Measurements from ENCODE around the gene FAM168B.

The FAM168B gene

DNA sequence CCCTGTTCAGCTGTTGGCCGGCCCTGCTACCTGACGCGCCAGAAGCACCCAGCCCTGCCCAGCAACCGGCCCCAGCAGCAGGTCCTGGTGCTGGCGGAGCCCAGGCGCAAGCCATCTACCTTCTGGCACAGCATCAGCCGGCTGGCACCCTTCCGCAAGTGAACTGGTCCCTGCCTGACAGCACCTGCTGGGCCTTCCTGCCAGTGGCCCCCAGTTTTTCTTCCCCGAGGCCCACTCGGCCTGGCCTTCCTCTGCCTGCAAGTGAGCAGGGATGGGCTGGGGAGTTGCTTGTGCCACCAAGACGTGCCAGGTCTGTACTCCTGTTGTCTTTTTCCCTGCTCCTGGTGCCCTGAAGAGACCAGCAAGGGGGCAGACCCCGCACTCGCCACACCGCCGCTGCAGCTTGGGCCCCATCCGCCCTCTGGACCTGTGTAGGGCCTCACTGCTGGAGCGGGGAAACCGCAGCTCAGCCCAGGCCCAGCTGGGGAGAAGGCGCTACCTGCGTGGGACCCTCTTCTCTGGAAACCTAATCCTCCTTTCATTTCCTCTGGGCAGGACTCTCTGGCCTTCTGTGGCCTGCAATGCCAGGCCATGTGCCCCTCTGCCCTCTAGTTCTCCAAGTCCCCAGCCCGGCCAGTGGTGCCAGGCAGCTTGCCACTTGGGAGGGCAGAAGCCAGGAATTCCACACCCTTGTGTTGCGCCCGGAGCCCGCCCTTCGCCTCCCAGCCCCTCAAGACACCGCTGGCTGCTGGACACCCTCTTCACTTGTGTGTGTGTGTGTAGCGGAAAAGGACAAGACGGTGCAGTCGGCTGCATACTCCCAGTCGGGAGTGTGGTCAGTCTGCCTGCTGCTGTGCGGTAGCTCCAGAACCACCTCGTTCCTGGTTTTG lies 47.0 kb downstream of the FAM168B start:
- FAIRE-seq (no peak), DNase-seq (ENCODE audit: insufficient read length, low spot score) (peak; percentile 17)
- TF ChIP-seq, protein P1, sequence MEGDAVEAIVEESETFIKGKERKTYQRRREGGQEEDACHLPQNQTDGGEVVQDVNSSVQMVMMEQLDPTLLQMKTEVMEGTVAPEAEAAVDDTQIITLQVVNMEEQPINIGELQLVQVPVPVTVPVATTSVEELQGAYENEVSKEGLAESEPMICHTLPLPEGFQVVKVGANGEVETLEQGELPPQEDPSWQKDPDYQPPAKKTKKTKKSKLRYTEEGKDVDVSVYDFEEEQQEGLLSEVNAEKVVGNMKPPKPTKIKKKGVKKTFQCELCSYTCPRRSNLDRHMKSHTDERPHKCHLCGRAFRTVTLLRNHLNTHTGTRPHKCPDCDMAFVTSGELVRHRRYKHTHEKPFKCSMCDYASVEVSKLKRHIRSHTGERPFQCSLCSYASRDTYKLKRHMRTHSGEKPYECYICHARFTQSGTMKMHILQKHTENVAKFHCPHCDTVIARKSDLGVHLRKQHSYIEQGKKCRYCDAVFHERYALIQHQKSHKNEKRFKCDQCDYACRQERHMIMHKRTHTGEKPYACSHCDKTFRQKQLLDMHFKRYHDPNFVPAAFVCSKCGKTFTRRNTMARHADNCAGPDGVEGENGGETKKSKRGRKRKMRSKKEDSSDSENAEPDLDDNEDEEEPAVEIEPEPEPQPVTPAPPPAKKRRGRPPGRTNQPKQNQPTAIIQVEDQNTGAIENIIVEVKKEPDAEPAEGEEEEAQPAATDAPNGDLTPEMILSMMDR (IDR thresholded peaks at IDR 0.05; ENCODE audit: insufficient read depth, missing control alignments), result no peak

DNA sequence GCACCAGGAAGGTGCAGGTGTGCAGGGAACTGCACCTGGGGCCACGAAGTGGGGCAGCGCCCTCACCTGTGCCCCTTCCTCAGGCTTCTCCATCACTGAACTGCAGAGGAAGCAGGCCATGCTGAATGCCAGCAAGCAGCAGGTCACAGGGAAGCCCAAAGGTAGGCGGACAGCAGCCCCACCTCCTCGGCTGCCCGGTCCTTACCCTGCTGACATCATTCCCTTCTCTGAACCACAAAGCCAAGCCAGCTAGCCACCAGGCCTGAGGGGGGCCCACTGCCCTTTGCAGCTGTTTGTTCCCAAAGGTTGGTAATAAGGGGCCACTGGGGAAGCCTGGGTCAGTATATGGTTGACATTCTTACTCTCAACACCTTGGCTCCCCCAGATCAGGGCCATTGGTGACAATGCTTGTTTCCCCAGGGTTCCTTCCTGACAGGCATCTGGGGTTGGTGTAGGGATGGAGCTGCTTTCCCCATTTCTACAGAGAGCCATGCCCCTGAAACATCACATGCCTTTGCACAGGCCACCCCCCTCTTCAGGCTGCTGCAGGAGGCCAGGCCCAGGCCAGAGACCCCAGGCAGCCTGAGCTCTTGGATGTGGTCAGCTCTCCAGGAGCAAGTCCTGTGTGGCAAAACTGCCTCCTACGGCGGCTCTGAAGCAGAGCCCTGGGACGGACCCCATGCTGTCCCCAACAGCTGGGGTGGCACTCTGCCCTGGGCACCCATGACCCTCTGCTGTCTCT lies 47.8 kb downstream of the FAM168B start:
- TF ChIP-seq, protein P1 (IDR thresholded peaks at IDR 0.05; ENCODE audit: insufficient read depth, missing control alignments), result no peak
- DNase-seq (ENCODE audit: insufficient read length, low spot score) (peak; percentile 14), FAIRE-seq (no peak)

DNA sequence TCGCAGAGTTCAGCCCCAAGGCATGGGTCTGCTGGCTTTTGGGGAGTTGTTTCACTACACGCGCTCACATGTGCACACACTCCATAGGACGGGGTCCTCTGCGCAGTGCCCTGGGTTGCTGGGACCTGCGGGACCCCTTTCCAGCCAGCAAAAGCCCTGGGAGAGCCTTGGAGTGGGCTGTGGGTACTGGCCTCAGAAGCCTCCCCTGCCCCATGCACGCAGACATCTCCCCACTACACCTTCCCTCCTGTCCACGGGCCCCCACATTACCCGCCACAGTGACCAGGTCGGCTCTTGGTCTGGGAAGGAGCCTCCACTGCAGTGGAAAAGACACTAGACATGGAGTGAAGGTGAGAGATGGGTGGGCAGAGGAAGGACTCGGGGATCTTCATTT lies 48.5 kb downstream of the FAM168B start:
- FAIRE-seq (no peak), DNase-seq (ENCODE audit: insufficient read length, low spot score) (no peak)
- TF ChIP-seq, protein P1 (IDR thresholded peaks at IDR 0.05; ENCODE audit: insufficient read depth, missing control alignments), result no peak

DNA sequence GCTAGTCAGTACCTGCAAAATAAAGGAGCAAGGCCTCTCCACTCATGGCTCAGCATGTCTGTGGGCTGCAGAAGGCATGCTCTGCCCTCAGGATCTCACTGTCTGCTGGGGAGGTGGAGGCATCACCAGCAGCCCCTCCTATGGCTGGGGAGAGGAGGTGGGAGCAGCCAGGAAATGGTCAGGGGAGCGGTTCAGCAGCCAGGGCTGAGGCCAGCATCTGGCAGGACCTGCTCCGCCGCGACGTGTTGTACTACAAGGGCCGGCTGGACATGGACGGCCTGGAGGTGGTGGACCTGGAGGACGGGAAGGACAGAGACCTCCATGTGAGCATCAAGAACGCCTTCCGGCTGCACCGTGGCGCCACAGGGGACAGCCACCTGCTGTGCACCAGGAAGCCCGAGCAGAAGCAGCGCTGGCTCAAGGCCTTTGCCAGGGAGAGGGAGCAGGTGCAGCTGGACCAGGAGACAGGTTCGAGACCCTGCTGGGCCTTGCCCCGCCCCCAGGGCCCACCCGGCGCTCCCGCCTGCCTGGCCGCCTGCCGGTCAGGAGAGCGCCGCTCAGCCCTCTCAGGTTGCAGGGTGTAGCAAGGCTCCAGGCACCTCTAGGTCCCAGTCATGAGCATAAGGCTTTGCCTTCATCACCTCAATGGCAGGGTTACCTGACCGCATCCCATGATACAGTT lies 49.0 kb downstream of the FAM168B start:
- no peak for FAIRE-seq
- TF ChIP-seq, protein P1 (IDR thresholded peaks at IDR 0.05; ENCODE audit: insufficient read depth, missing control alignments), result no peak
- DNase-seq (ENCODE audit: insufficient read length, low spot score), result no peak

DNA sequence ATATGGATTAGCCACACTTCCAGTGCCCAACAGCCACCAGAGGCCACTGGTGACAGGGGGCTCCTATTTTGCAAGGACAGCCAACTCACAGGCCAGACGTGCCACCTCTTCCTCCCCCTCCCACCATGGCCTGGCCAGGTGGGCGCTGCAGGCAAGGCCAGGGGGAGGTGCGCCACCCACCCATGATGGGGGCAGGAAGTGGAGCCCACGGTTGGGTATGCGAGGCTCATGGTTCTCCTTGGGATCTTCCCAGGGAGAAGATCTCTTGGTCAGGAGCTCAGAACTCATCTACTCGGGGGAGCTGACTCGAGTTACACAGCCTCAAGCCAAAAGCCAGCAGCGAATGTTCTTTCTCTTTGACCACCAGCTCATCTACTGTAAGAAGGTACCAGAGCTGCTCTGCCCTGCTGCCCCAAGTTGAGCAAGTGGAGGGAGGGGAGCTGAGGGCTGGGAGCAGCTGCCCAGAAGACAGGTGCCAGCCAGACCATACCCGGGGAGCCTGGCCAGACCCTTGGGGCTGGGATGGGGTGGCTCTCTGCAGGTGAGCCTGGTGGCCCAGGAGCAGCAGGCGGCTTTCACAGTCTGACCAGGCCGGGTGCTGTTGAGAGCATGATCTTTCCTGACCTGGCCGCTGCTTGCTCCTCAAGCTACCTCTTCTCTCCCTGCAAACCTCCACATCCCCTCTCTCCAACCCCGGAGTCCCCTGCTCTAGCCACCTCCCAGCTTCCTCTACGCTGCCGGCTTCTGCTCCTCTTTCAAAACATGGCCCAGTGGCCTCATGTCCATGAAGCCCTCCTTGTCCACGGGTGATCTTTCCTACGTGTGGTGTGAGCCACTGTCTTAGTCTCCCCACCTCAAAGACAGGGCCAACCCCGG lies 49.8 kb downstream of the FAM168B start:
- FAIRE-seq (no peak), DNase-seq (ENCODE audit: insufficient read length, low spot score) (no peak)
- TF ChIP-seq, protein P1 (IDR thresholded peaks at IDR 0.05; ENCODE audit: insufficient read depth, missing control alignments), result no peak

DNA sequence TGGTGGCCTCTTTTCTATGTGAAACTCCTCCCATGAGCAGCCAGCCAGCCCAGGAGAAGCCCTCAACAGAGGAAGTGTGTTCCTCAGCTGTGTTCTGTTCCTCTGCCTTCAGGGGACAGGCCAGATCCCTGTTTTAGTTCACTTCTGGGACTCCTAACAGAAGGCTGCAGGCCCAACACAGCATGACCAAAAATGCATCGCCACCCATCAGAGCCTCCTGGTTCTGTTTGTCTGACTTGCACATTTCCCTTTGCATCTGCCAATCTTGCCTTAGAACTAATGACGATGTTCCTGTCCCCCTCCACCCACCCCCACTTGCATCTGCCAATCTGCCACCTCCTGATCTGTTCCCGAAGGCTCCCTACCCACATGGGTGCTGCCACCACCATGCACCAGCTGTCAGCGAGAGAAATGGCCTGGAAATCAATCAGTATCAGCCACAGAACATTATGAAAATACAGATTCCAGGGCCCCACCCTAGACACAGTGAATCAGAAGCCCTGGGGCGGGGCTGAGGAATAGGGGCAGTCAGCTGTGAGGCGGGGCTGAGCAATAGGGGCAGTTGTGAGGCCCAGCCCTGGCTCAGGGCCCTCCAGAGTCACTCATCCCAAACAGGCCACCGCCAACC lies 51.0 kb downstream of the FAM168B start:
- no peak for DNase-seq (ENCODE audit: insufficient read length, low spot score)
- TF ChIP-seq, protein P1 (IDR thresholded peaks at IDR 0.05; ENCODE audit: insufficient read depth, missing control alignments), result no peak
- no peak for FAIRE-seq

Data from D721Med (cell line).